DND-41 (cell line): ENCODE data around the gene IGSF21.

ENCODE experiments used
- CTCF ChIP-seq: IDR thresholded peaks from 2 replicates; pipeline ENCODE4 v1.5.1; 2012; ENCODE audit warnings: borderline replicate concordance, low read length, moderate library complexity, mild to moderate bottlenecking; ENCODE audit not compliant: poor library complexity, severe bottlenecking; ENCODE audit errors: extremely low read depth
- EZH2 ChIP-seq: IDR thresholded peaks from 3 replicates; pipeline ENCODE4 v1.6.1; 2012; ENCODE audit warnings: borderline replicate concordance, low read depth, mild to moderate bottlenecking, moderate library complexity, low read length, inconsistent platforms; ENCODE audit not compliant: severe bottlenecking

GRCh38 chr1:18394563-18395156 lies 287.1 kb downstream of the IGSF21 start:
- TF ChIP-seq CTCF (no peak), EZH2 (no peak)
